HEK293T (cell line): ENCODE data around the gene P2RY12.

Source experiments
- CTCF ChIA-PET: fragments of 350-600 bp; formaldehyde crosslinking; extraction: SDS; loops from one replicate; lab custom pipeline; 2021; ENCODE audit warnings: antibody characterized with exemption, inconsistent platforms; lab: Yijun Ruan, JAX
- POLR2A ChIA-PET: fragments of 350-600 bp; formaldehyde crosslinking; extraction: SDS; loops from one replicate; lab custom pipeline; 2020; ENCODE audit warnings: antibody characterized with exemption, inconsistent platforms; lab: Yijun Ruan, JAX
- DNase-seq: peaks from one replicate; pipeline ENCODE4 v3.0.0; 2012; ENCODE audit warnings: mixed read lengths; ENCODE audit errors: extremely low spot score
- ARNT ChIP-seq: fragments of 450-650 bp; IDR thresholded peaks from 2 replicates; pipeline ENCODE4 v1.6.1; 2017; ENCODE audit warnings: mild to moderate bottlenecking
- BHLHE40 ChIP-seq: fragments of 450-650 bp; IDR thresholded peaks from 2 replicates; pipeline ENCODE4 v1.6.1; 2016; ENCODE audit warnings: mild to moderate bottlenecking, moderate library complexity, borderline replicate concordance
- CTBP1 ChIP-seq: fragments of 450-650 bp; IDR thresholded peaks from 2 replicates; pipeline ENCODE4 v1.6.1; 2016; ENCODE audit warnings: borderline replicate concordance
- ELF4 ChIP-seq: fragments of 450-650 bp; IDR thresholded peaks from 2 replicates; pipeline ENCODE4 v1.6.1; 2017; ENCODE audit warnings: antibody characterized with exemption
- FOXA1 ChIP-seq: fragments of 450-650 bp; IDR thresholded peaks from 2 replicates; pipeline ENCODE4 v1.6.1; 2016; ENCODE audit warnings: mild to moderate bottlenecking
- FOXK2 ChIP-seq: fragments of 450-650 bp; IDR thresholded peaks from 2 replicates; pipeline ENCODE4 v1.6.1; 2016; ENCODE audit warnings: mild to moderate bottlenecking
- FOXM1 ChIP-seq: fragments of 450-650 bp; IDR thresholded peaks from 2 replicates; pipeline ENCODE4 v1.6.1; 2017; ENCODE audit warnings: mild to moderate bottlenecking, borderline replicate concordance
- HDGF ChIP-seq: fragments of 450-650 bp; IDR thresholded peaks from 2 replicates; pipeline ENCODE4 v1.6.1; 2017; ENCODE audit warnings: antibody characterized with exemption, borderline replicate concordance
- L3MBTL2 ChIP-seq: fragments of 450-650 bp; conservative IDR thresholded peaks from 2 replicates; pipeline ENCODE4 v1.6.1; 2016; ENCODE audit warnings: mild to moderate bottlenecking
- LEF1 ChIP-seq: fragments of 450-650 bp; IDR thresholded peaks from 2 replicates; pipeline ENCODE4 v1.6.1; 2017; ENCODE audit warnings: mild to moderate bottlenecking, borderline replicate concordance
- NFRKB ChIP-seq: fragments of 450-650 bp; IDR thresholded peaks from 2 replicates; pipeline ENCODE4 v1.6.1; 2016; ENCODE audit warnings: mild to moderate bottlenecking, moderate library complexity
- PKNOX1 ChIP-seq: fragments of 450-650 bp; IDR thresholded peaks from 2 replicates; pipeline ENCODE4 v1.6.1; 2016
- SP1 ChIP-seq: fragments of 450-650 bp; IDR thresholded peaks from 2 replicates; pipeline ENCODE4 v1.6.1; 2017
- SUZ12 ChIP-seq: fragments of 450-650 bp; IDR thresholded peaks from 2 replicates; pipeline ENCODE4 v1.6.1; 2016; ENCODE audit warnings: mild to moderate bottlenecking
- TARDBP ChIP-seq: fragments of 450-650 bp; IDR thresholded peaks from 2 replicates; pipeline ENCODE4 v1.6.1; 2016
- ZNF384 ChIP-seq: fragments of 450-650 bp; IDR thresholded peaks from 2 replicates; pipeline ENCODE4 v1.6.1; 2016

The P2RY12 gene

GRCh38 chr3:151384741-151385174 is at the start of gene P2RY12:
TSS of gene P2RY12 (minus strand) at chr3:151384753. CDS start at chr3:151338845, 45,908 bp downstream.
- DNase-seq, result no peak

GRCh38 chr3:151432616-151433372 is 48.2 kb upstream of the P2RY12 start:
- TF ChIP-seq ARNT, result no peak
- no peak for TF ChIP-seq TARDBP
- no peak for TF ChIP-seq SUZ12
- no peak for TF ChIP-seq ZNF384
- no peak for TF ChIP-seq ELF4
- no peak for TF ChIP-seq HDGF
- no peak for TF ChIP-seq SP1
- TF ChIP-seq FOXK2, result no peak
- TF ChIP-seq L3MBTL2, result no peak
- TF ChIP-seq FOXA1, result no peak
- no peak for TF ChIP-seq LEF1
- no peak for TF ChIP-seq NFRKB
- TF ChIP-seq PKNOX1, result no peak
- no peak for TF ChIP-seq CTBP1
- TF ChIP-seq BHLHE40, result no peak
- no peak for DNase-seq
- ChIA-PET CTCF (no interaction called here), POLR2A (no interaction called here)

More at GRCh38 chr3:151384741-151385174, at the start of gene P2RY12:
- ChIA-PET POLR2A (no interaction called here), CTCF (no interaction called here)
- TF ChIP-seq FOXA1, result no peak
- TF ChIP-seq ZNF384, result no peak

GRCh38 chr3:151431940-151432339 is 47.4 kb upstream of the P2RY12 start:
- POLR2A ChIA-PET, result no interaction called here
- CTCF ChIA-PET, result no interaction called here
- TF ChIP-seq ELF4 (no peak), SUZ12 (no peak), BHLHE40 (no peak), FOXA1 (no peak)
- DNase-seq, result no peak

GRCh38 chr3:151430821-151431484 is 46.4 kb upstream of the P2RY12 start:
- no peak for DNase-seq
- TF ChIP-seq TARDBP (no peak), FOXM1 (no peak), ELF4 (no peak), L3MBTL2 (no peak), FOXK2 (no peak), ZNF384 (no peak), BHLHE40 (no peak), PKNOX1 (no peak), SP1 (no peak), NFRKB (no peak), LEF1 (no peak), FOXA1 (no peak), SUZ12 (no peak), HDGF (no peak)
- POLR2A ChIA-PET, result no interaction called here
- CTCF ChIA-PET, result no interaction called here

- no peak for DNase-seq
- ChIA-PET CTCF (no interaction called here), POLR2A (no interaction called here)
- TF ChIP-seq ZNF384, result no peak
- no peak for TF ChIP-seq HDGF
- no peak for TF ChIP-seq ELF4
- no peak for TF ChIP-seq SP1
- no peak for TF ChIP-seq NFRKB
- no peak for TF ChIP-seq FOXA1
- TF ChIP-seq L3MBTL2, result no peak
- no peak for TF ChIP-seq LEF1
- TF ChIP-seq FOXM1, result no peak
- no peak for TF ChIP-seq FOXK2
- TF ChIP-seq SUZ12, result no peak
- no peak for TF ChIP-seq TARDBP
- TF ChIP-seq CTBP1, result no peak
Observed at GRCh38 chr3:151428386-151428785, 43.8 kb upstream of the P2RY12 start.

- ChIA-PET POLR2A (no interaction called here), CTCF (no interaction called here)
- DNase-seq, result no peak
- no peak for TF ChIP-seq SP1
- no peak for TF ChIP-seq NFRKB
- TF ChIP-seq ARNT, result no peak
- TF ChIP-seq ELF4, result no peak
- TF ChIP-seq L3MBTL2, result no peak
- no peak for TF ChIP-seq HDGF
- TF ChIP-seq FOXM1, result no peak
- no peak for TF ChIP-seq SUZ12
Observed at GRCh38 chr3:151426341-151426657, 41.7 kb upstream of the P2RY12 start.
